Dendritic cell treated with granulocyte-macrophage colony-stimulating factor and Interleukin-4, amounts not matched to agents 40 ng/mL and 50 ng/mL, for 4 days (primary cell): Measurements from ENCODE around the gene SUN1.

ENCODE experiments used
- H3K27ac Mint-ChIP-seq: one replicate; pipeline ENCODE4 v1.8.0; 2022; ENCODE audit warnings: mild to moderate bottlenecking, mixed read lengths
- H3K27me3 Mint-ChIP-seq: one replicate; pipeline ENCODE4 v1.8.0; 2022; ENCODE audit warnings: mild to moderate bottlenecking, mixed read lengths
- H3K36me3 Mint-ChIP-seq: one replicate; pipeline ENCODE4 v1.8.0; 2022; ENCODE audit warnings: low read depth, mixed read lengths
- H3K4me1 Mint-ChIP-seq: one replicate; pipeline ENCODE4 v1.8.0; 2022; ENCODE audit warnings: low read depth, mixed read lengths
- H3K4me3 Mint-ChIP-seq: one replicate; pipeline ENCODE4 v1.8.0; 2022; ENCODE audit warnings: mild to moderate bottlenecking, moderate library complexity, mixed read lengths
- H3K9me3 Mint-ChIP-seq: one replicate; pipeline ENCODE4 v1.8.0; 2022; ENCODE audit warnings: mixed read lengths
- intact Hi-C: fragments of 100-400 bp; cut with micrococcal nuclease; formaldehyde crosslinking; loops from one replicate; pipeline ENCODE4 v1.15.0; 2022

The SUN1 gene

GRCh38 chr7:818031-818699, 14.1 kb upstream of the SUN1 start:
- intact Hi-C loops, result loop anchor here (10.0 kb wide), 1 partner anchor 57 kb away; the partner anchor contains the start of gene GET4
- Mint-ChIP-seq H3K27me3 (peaks cover 52% of the 10 kb centered on the region), H3K4me1 (peaks cover 65% of the 10 kb centered on the region), H3K4me3 (peak overlapping the region; percentile 84), H3K36me3 (peaks cover 34% of the 10 kb centered on the region), H3K27ac (peak overlapping the region; percentile 58), H3K9me3 (no peaks in the 10 kb centered on the region)

GRCh38 chr7:820341-820740, 11.9 kb upstream of the SUN1 start:
- peaks cover 59% of the 10 kb centered on the region for H3K4me1 Mint-ChIP-seq

GRCh38 chr7:821688-822087, 10.6 kb upstream of the SUN1 start:
- Mint-ChIP-seq H3K9me3 (no peaks in the 10 kb centered on the region), H3K27me3 (peaks cover 31% of the 10 kb centered on the region), H3K36me3 (peaks cover 55% of the 10 kb centered on the region), H3K4me3 (no peak overlapping the region), H3K27ac (no peak overlapping the region), H3K4me1 (peaks cover 51% of the 10 kb centered on the region)
- intact Hi-C loops, result no loop called here

More at GRCh38 chr7:820341-820740, 11.9 kb upstream of the SUN1 start:
- H3K9me3 Mint-ChIP-seq, result no peaks in the 10 kb centered on the region
- no peak overlapping the region for H3K27ac Mint-ChIP-seq
- intact Hi-C loops, result no loop called here
- peaks cover 46% of the 10 kb centered on the region for H3K36me3 Mint-ChIP-seq
- H3K27me3 Mint-ChIP-seq, result peaks cover 40% of the 10 kb centered on the region
- H3K4me3 Mint-ChIP-seq, result no peak overlapping the region

- intact Hi-C loops, result no loop called here
- H3K4me3 Mint-ChIP-seq, result no peak overlapping the region
- no peak overlapping the region for H3K27ac Mint-ChIP-seq
- peaks cover 23% of the 10 kb centered on the region for H3K27me3 Mint-ChIP-seq
- peaks cover 43% of the 10 kb centered on the region for H3K4me1 Mint-ChIP-seq
- no peaks in the 10 kb centered on the region for H3K9me3 Mint-ChIP-seq
- peaks cover 55% of the 10 kb centered on the region for H3K36me3 Mint-ChIP-seq
Measured at GRCh38 chr7:822692-823276, 9.5 kb upstream of the SUN1 start.

- no peak overlapping the region for H3K4me3 Mint-ChIP-seq
- intact Hi-C loops, result no loop called here
- peaks cover 35% of the 10 kb centered on the region for H3K4me1 Mint-ChIP-seq
- H3K9me3 Mint-ChIP-seq, result no peaks in the 10 kb centered on the region
- peaks cover 47% of the 10 kb centered on the region for H3K36me3 Mint-ChIP-seq
- peaks cover 15% of the 10 kb centered on the region for H3K27me3 Mint-ChIP-seq
- no peak overlapping the region for H3K27ac Mint-ChIP-seq
Measured at GRCh38 chr7:823649-824048, 8.6 kb upstream of the SUN1 start.

- peaks cover 13% of the 10 kb centered on the region for H3K27me3 Mint-ChIP-seq
- H3K27ac Mint-ChIP-seq, result no peak overlapping the region
- no peak overlapping the region for H3K4me3 Mint-ChIP-seq
- H3K36me3 Mint-ChIP-seq, result peaks cover 43% of the 10 kb centered on the region
- intact Hi-C loops, result no loop called here
- peaks cover 35% of the 10 kb centered on the region for H3K4me1 Mint-ChIP-seq
- H3K9me3 Mint-ChIP-seq, result no peaks in the 10 kb centered on the region
Measured at GRCh38 chr7:824081-824480, 8.2 kb upstream of the SUN1 start.

GRCh38 chr7:824664-825063, 7.6 kb upstream of the SUN1 start:
- intact Hi-C loops, result no loop called here
- peaks cover 7% of the 10 kb centered on the region for H3K27me3 Mint-ChIP-seq
- H3K27ac Mint-ChIP-seq, result no peak overlapping the region
- peaks cover 37% of the 10 kb centered on the region for H3K36me3 Mint-ChIP-seq
- H3K9me3 Mint-ChIP-seq, result no peaks in the 10 kb centered on the region
- H3K4me3 Mint-ChIP-seq, result no peak overlapping the region
- peaks cover 29% of the 10 kb centered on the region for H3K4me1 Mint-ChIP-seq

GRCh38 chr7:825386-825785, 6.9 kb upstream of the SUN1 start:
- Mint-ChIP-seq H3K27me3 (peaks cover 5% of the 10 kb centered on the region), H3K4me3 (no peak overlapping the region), H3K36me3 (peaks cover 35% of the 10 kb centered on the region), H3K9me3 (no peaks in the 10 kb centered on the region), H3K4me1 (peaks cover 26% of the 10 kb centered on the region), H3K27ac (no peak overlapping the region)
- intact Hi-C loops, result no loop called here

GRCh38 chr7:826230-826917, 5.9 kb upstream of the SUN1 start:
- H3K4me1 Mint-ChIP-seq, result peaks cover 29% of the 10 kb centered on the region
- intact Hi-C loops, result no loop called here
- no peak overlapping the region for H3K4me3 Mint-ChIP-seq
- peaks cover 32% of the 10 kb centered on the region for H3K36me3 Mint-ChIP-seq
- peaks cover 5% of the 10 kb centered on the region for H3K27me3 Mint-ChIP-seq
- H3K9me3 Mint-ChIP-seq, result no peaks in the 10 kb centered on the region
- H3K27ac Mint-ChIP-seq, result no peak overlapping the region

GRCh38 chr7:828793-829561, 3.3 kb upstream of the SUN1 start:
- H3K4me3 Mint-ChIP-seq, result no peak overlapping the region
- intact Hi-C loops, result no loop called here
- H3K27ac Mint-ChIP-seq, result no peak overlapping the region
- no peaks in the 10 kb centered on the region for H3K9me3 Mint-ChIP-seq
- peaks cover 32% of the 10 kb centered on the region for H3K36me3 Mint-ChIP-seq
- H3K27me3 Mint-ChIP-seq, result peaks cover 9% of the 10 kb centered on the region
- peaks cover 28% of the 10 kb centered on the region for H3K4me1 Mint-ChIP-seq

GRCh38 chr7:830069-830468, 2.2 kb upstream of the SUN1 start:
- H3K4me1 Mint-ChIP-seq, result peaks cover 27% of the 10 kb centered on the region

GRCh38 chr7:831596-832166, 595 bp upstream of the SUN1 start:
- H3K9me3 Mint-ChIP-seq, result no peaks in the 10 kb centered on the region
- intact Hi-C loops, result no loop called here
- peaks cover 39% of the 10 kb centered on the region for H3K4me1 Mint-ChIP-seq
- H3K27ac Mint-ChIP-seq, result no peak overlapping the region
- H3K36me3 Mint-ChIP-seq, result peaks cover 41% of the 10 kb centered on the region
- H3K27me3 Mint-ChIP-seq, result peaks cover 9% of the 10 kb centered on the region
- H3K4me3 Mint-ChIP-seq, result no peak overlapping the region

More at GRCh38 chr7:830069-830468, 2.2 kb upstream of the SUN1 start:
- H3K9me3 Mint-ChIP-seq, result no peaks in the 10 kb centered on the region
- H3K4me3 Mint-ChIP-seq, result no peak overlapping the region
- peaks cover 37% of the 10 kb centered on the region for H3K36me3 Mint-ChIP-seq
- no peak overlapping the region for H3K27ac Mint-ChIP-seq
- intact Hi-C loops, result no loop called here
- peaks cover 9% of the 10 kb centered on the region for H3K27me3 Mint-ChIP-seq

GRCh38 chr7:832968-833424, 720 bp downstream of the SUN1 start:
- Mint-ChIP-seq H3K36me3 (peaks cover 52% of the 10 kb centered on the region), H3K27me3 (peaks cover 9% of the 10 kb centered on the region), H3K4me3 (no peak overlapping the region), H3K27ac (no peak overlapping the region), H3K4me1 (peaks cover 40% of the 10 kb centered on the region), H3K9me3 (no peaks in the 10 kb centered on the region)
- intact Hi-C loops, result no loop called here
